Panc1 (cell line): ENCODE measurements around the gene FSIP1. TPM values are rescaled to one million over a fixed set of nuclear protein-coding genes. Genes with fewer than 3 reads are reported as not detected.

Source experiments
- ATAC-seq: fragments of 200-7000 bp; cut with Tn5 transposase; 2 replicates; pipeline ENCODE4 v1.9.1; 2020; ENCODE audit warnings: mild to moderate bottlenecking, moderate library complexity
- BruUV-seq: library from RNA; stranded (reverse); fragments of 400-500 nt; replicated peaks from 2 replicates; lab custom pipeline; 2021; lab: Mats Ljungman, UMichigan
- CTCF ChIA-PET: fragments of 300-600 bp; sonication (Branson Sonifier 250); formaldehyde crosslinking; loops from one replicate; lab custom pipeline; 2022; ENCODE audit warnings: antibody characterized with exemption; lab: Charles Lee
- POLR2A ChIA-PET: fragments of 300-600 bp; sonication (Branson Sonifier 250); formaldehyde crosslinking; loops from one replicate; lab custom pipeline; 2022; ENCODE audit warnings: antibody characterized with exemption; lab: Charles Lee
- DNase-seq: peaks from one replicate; pipeline ENCODE4 v3.0.0-alpha.2; 2010; ENCODE audit warnings: low read depth, low spot score
- H3K27ac ChIP-seq: 2 replicates; pipeline ENCODE4 v1.5.1; 2011; ENCODE audit warnings: mild to moderate bottlenecking, low read length, inconsistent platforms
- H3K27me3 ChIP-seq: fragments of 200-500 bp; sonication (Bioruptor generic); 2 replicates; pipeline ENCODE4 v1.6.0; 2014; ENCODE audit warnings: low read length, inconsistent platforms; ENCODE audit not compliant: control insufficient read depth, insufficient read depth
- H3K36me3 ChIP-seq: fragments of 200-500 bp; sonication (Bioruptor generic); 2 replicates; pipeline ENCODE4 v1.5.1; 2014; ENCODE audit warnings: inconsistent platforms, mild to moderate bottlenecking, low read length, moderate library complexity; ENCODE audit not compliant: control insufficient read depth, insufficient read depth
- H3K4me1 ChIP-seq: 2 replicates; pipeline ENCODE4 v1.5.1; 2011; ENCODE audit warnings: inconsistent platforms, mild to moderate bottlenecking, low read length, moderate library complexity; ENCODE audit not compliant: control insufficient read depth, insufficient read depth
- H3K4me3 ChIP-seq, 2 experiments: 2 replicates each; pipeline ENCODE4 v1.5.1; 2011 to 2012; ENCODE audit warnings: low read depth in 2 of 2, low read length in 2 of 2, mild to moderate bottlenecking in 2 of 2, inconsistent platforms in 1 of 2, moderate library complexity in 1 of 2
- H3K9me3 ChIP-seq: fragments of 200-500 bp; sonication (Bioruptor generic); 2 replicates; pipeline ENCODE4 v1.5.1; 2014; ENCODE audit warnings: low read depth, mild to moderate bottlenecking, inconsistent platforms, low read length, moderate library complexity; ENCODE audit not compliant: control insufficient read depth, insufficient read depth
- CTCF ChIP-seq: fragments of 450-650 bp; IDR thresholded peaks from 2 replicates; pipeline ENCODE4 v1.5.1; 2017; ENCODE audit warnings: mild to moderate bottlenecking
- POLR2AphosphoS5 ChIP-seq: IDR thresholded peaks from 2 replicates; pipeline ENCODE4 v1.6.1; 2012; ENCODE audit warnings: mild to moderate bottlenecking, low read depth, low read length, moderate library complexity
- REST ChIP-seq, 2 experiments: IDR thresholded peaks; 2 replicates each; pipeline ENCODE4 v1.6.1; 2011 to 2012; ENCODE audit warnings: low read depth in 2 of 2, control low read depth in 1 of 2, low read length in 1 of 2, mild to moderate bottlenecking in 1 of 2, moderate library complexity in 1 of 2; ENCODE audit not compliant: insufficient read depth in 1 of 2
- SIN3A ChIP-seq: IDR thresholded peaks from 2 replicates; pipeline ENCODE4 v1.6.1; 2012; ENCODE audit warnings: low read depth, mild to moderate bottlenecking, low read length, moderate library complexity, borderline replicate concordance; ENCODE audit not compliant: insufficient read depth
- TCF7L2 ChIP-seq: IDR thresholded peaks from 2 replicates; pipeline ENCODE4 v1.6.1; 2011; ENCODE audit warnings: mild to moderate bottlenecking, low read depth, low read length, inconsistent platforms
- in situ Hi-C: cut with HindIII; loops from 2 replicates; pipeline ENCODE4 v1.10.0; 2016; ENCODE audit warnings: low sequenced_read_pairs, low pct_unique_long_range_greater_than_20kb
- intact Hi-C: fragments of 100-400 bp; cut with micrococcal nuclease; formaldehyde crosslinking; loops from one replicate; pipeline ENCODE4 v1.10.0; 2022; ENCODE audit not compliant: unreplicated experiment
- total RNA-seq: library from RNA; stranded (reverse); gene quantifications from one replicate; pipeline ENCODE4 v1.2.1, GENCODE V29; 2021; ENCODE audit not compliant: unreplicated experiment

The FSIP1 gene
- total RNA-seq, 1 experiment from 2014 or later = 1.4 TPM

- Histone ChIP-seq H3K27me3 (no peaks in the 10 kb centered on the region), H3K9me3 (no peaks in the 10 kb centered on the region), H3K4me3 (no peak overlapping the region), H3K27ac (no peak overlapping the region), H3K4me1 (no peaks in the 10 kb centered on the region), H3K36me3 (no peaks in the 10 kb centered on the region)
- no peak for ATAC-seq
- ChIA-PET POLR2A (no interaction called here), CTCF (interaction anchor here (0.6 kb wide), 1 partner anchor 34 kb away, joined by 3 read pairs; no protein-coding TSS in a partner anchor)
- BruUV-seq = no TSS peak
- intact Hi-C loops = no loop called here
- in situ Hi-C loops = no loop called here
- TF ChIP-seq TCF7L2 (no peak), CTCF (no peak), POLR2AphosphoS5 (no peak), REST (IDR thresholded peaks at IDR 0.05; ENCODE audit: insufficient read depth in 1 of 2, low read depth in 2 of 2, low read length in 1 of 2) (no peak)
- no peak for DNase-seq
These were observed 62.6 kb downstream of the FSIP1 start for GRCh38 chr15:39720081-39720480.

- H3K36me3 ChIP-seq = no peaks in the 10 kb centered on the region
- DNase-seq (no peak), ATAC-seq (no peak)
- POLR2A ChIA-PET = interaction anchor here (0.6 kb wide), 1 partner anchor 672 kb away, joined by 4 read pairs; no protein-coding TSS in a partner anchor
- in situ Hi-C loops = no loop called here
- no peaks in the 10 kb centered on the region for H3K9me3 ChIP-seq
- TF ChIP-seq TCF7L2 = no peak
- no peak for TF ChIP-seq REST (IDR thresholded peaks at IDR 0.05; ENCODE audit: insufficient read depth in 1 of 2, low read depth in 2 of 2, low read length in 1 of 2)
- no peak for TF ChIP-seq CTCF
- no peak for TF ChIP-seq POLR2AphosphoS5
- TF ChIP-seq SIN3A = no peak
- no peaks in the 10 kb centered on the region for H3K27me3 ChIP-seq
- BruUV-seq = no TSS peak
- no peak overlapping the region for H3K4me3 ChIP-seq
- no peaks in the 10 kb centered on the region for H3K4me1 ChIP-seq
- H3K27ac ChIP-seq = no peak overlapping the region
- intact Hi-C loops = loop anchor here (10.0 kb wide), 1 partner anchor 64 kb away; no protein-coding TSS in a partner anchor
- CTCF ChIA-PET = no interaction called here
These were observed 63.5 kb downstream of the FSIP1 start for GRCh38 chr15:39719109-39719508.
